Muscle of arm (tissue), 12 donors: ENCODE measurements around the gene ACAP3. TPM values are rescaled to one million over a fixed set of nuclear protein-coding genes. Genes with fewer than 3 reads are reported as not detected.

Experiments used
- DNase-seq: peaks from one replicate; pipeline ENCODE4 v3.0.0-alpha.2; 2013
- polyA plus RNA-seq, 12 donors: library from polyadenylated mRNA; unstranded; fragments of 120-200 nt; gene quantifications; one replicate each; pipeline ENCODE4 v1.2.1, GENCODE V29; 2013; ENCODE audit not compliant: insufficient read length in 12 of 12

ACAP3 gene
- polyA plus RNA-seq, 12 donors: 27.5 to 88.5 (median 36.2) TPM; not detected in 1

GRCh38 chr1:1345860-1346500 is 38.2 kb upstream of the ACAP3 start:
- no peak for DNase-seq

GRCh38 chr1:1345384-1345783 is 37.7 kb upstream of the ACAP3 start:
- DNase-seq: no peak

GRCh38 chr1:1344655-1345361 is 37.1 kb upstream of the ACAP3 start:
- no peak for DNase-seq

GRCh38 chr1:1343811-1344421 is 36.2 kb upstream of the ACAP3 start:
- no peak for DNase-seq

GRCh38 chr1:1342584-1343115 is 34.9 kb upstream of the ACAP3 start:
- no peak for DNase-seq

- DNase-seq: no peak
Observed at GRCh38 chr1:1342061-1342562, 34.4 kb upstream of the ACAP3 start.

GRCh38 chr1:1341549-1342021 is 33.9 kb upstream of the ACAP3 start:
- DNase-seq: no peak

GRCh38 chr1:1340791-1341548 is 33.2 kb upstream of the ACAP3 start:
- DNase-seq: no peak

GRCh38 chr1:1340185-1340584 is 32.5 kb upstream of the ACAP3 start:
- no peak for DNase-seq

- DNase-seq: no peak
Observed at GRCh38 chr1:1338278-1338677, 30.5 kb upstream of the ACAP3 start.

GRCh38 chr1:1337793-1338147 is 30.0 kb upstream of the ACAP3 start:
- DNase-seq: no peak

GRCh38 chr1:1336931-1337792 is 29.4 kb upstream of the ACAP3 start:
- no peak for DNase-seq

- DNase-seq: no peak
Observed at GRCh38 chr1:1336446-1336845, 28.7 kb upstream of the ACAP3 start.

GRCh38 chr1:1335792-1336248 is 28.1 kb upstream of the ACAP3 start:
- no peak for DNase-seq

- DNase-seq: no peak
Observed at GRCh38 chr1:1335283-1335682, 27.6 kb upstream of the ACAP3 start.

GRCh38 chr1:1334835-1335234 is 27.1 kb upstream of the ACAP3 start:
- DNase-seq: no peak

- no peak for DNase-seq
Observed at GRCh38 chr1:1333551-1334241, 26.0 kb upstream of the ACAP3 start.

- DNase-seq: no peak
Observed at GRCh38 chr1:1332774-1333480, 25.2 kb upstream of the ACAP3 start.

GRCh38 chr1:1332031-1332755 is 24.5 kb upstream of the ACAP3 start:
- DNase-seq: no peak
